Testis (tissue), 2 donors: ENCODE measurements around the gene UBR3.

ENCODE experiments used
- POLR2A ChIP-seq: fragments of 450-650 bp; IDR thresholded peaks from one replicate; pipeline ENCODE4 v1.6.1; 2017; ENCODE audit warnings: antibody characterized with exemption, mild to moderate bottlenecking, moderate library complexity
- TF ChIP-seq, protein P1 (sequence below), 3 experiments: fragments of 450-650 bp in 2 of 3; fragments of 200-600 bp in 1 of 3; sonication (generic) in 1 of 3; IDR thresholded peaks; one replicate each; pipeline ENCODE4 v1.5.1; 2016 to 2019; ENCODE audit warnings: antibody characterized with exemption in 3 of 3, mild to moderate bottlenecking in 2 of 3, moderate library complexity in 1 of 3

DNA sequence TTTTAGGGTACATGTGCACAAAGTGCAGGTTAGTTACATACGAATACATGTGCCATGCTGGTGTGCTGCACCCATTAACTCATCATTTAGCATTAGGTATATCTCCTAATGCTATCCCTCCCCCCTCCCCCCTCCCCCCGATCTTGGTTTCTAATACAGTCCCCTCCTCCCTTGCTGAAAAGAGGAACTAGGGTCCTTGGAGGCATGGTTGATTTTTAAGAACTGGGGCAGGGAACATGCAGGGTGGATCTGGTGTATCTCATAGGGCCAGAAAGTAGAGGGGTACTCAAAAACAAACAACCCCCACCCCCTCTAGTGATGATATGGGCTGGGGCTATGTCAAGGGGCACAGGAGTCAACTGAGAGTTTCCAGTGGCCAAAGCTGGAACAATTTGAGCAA, 153.4 kb downstream of the UBR3 start:
- TF ChIP-seq, protein P1, sequence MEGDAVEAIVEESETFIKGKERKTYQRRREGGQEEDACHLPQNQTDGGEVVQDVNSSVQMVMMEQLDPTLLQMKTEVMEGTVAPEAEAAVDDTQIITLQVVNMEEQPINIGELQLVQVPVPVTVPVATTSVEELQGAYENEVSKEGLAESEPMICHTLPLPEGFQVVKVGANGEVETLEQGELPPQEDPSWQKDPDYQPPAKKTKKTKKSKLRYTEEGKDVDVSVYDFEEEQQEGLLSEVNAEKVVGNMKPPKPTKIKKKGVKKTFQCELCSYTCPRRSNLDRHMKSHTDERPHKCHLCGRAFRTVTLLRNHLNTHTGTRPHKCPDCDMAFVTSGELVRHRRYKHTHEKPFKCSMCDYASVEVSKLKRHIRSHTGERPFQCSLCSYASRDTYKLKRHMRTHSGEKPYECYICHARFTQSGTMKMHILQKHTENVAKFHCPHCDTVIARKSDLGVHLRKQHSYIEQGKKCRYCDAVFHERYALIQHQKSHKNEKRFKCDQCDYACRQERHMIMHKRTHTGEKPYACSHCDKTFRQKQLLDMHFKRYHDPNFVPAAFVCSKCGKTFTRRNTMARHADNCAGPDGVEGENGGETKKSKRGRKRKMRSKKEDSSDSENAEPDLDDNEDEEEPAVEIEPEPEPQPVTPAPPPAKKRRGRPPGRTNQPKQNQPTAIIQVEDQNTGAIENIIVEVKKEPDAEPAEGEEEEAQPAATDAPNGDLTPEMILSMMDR (IDR thresholded peaks at IDR 0.05), result no peak
- TF ChIP-seq POLR2A, result no peak
